Activated naive CD8-positive, alpha-beta T cell treated with anti-CD3 and anti-CD28 coated beads, Interleukin-2, amount 10 ng/mL, durations not matched to agents 7 days and 5 days (primary cell): ENCODE results near the gene EFEMP1. TPM values are rescaled to one million over a fixed set of nuclear protein-coding genes. Genes with fewer than 3 reads are reported as not detected.

Experiments
- ATAC-seq: fragments of 150-1000 bp; cut with Tn5 transposase; one replicate; pipeline ENCODE4 v1.10.0; 2021; ENCODE audit warnings: low read depth, moderate library complexity
- POLR2A ChIA-PET: fragments of 350-600 bp; sonication (Branson Sonifier 250); formaldehyde crosslinking; loops from one replicate; lab custom pipeline; 2021; ENCODE audit warnings: antibody characterized with exemption; lab: Charles Lee
- DNase-seq: peaks from one replicate; pipeline ENCODE4 v3.0.0; 2021
- H3K27ac Mint-ChIP-seq: one replicate; pipeline ENCODE4 v1.8.0; 2022; ENCODE audit warnings: mild to moderate bottlenecking, mixed read lengths
- H3K27me3 Mint-ChIP-seq: one replicate; pipeline ENCODE4 v1.8.0; 2022; ENCODE audit warnings: mild to moderate bottlenecking, moderate library complexity, mixed read lengths
- H3K36me3 Mint-ChIP-seq: one replicate; pipeline ENCODE4 v1.8.0; 2021; ENCODE audit warnings: mild to moderate bottlenecking, mixed read lengths
- H3K4me1 Mint-ChIP-seq: one replicate; pipeline ENCODE4 v1.8.0; 2021; ENCODE audit warnings: mixed read lengths
- H3K4me3 Mint-ChIP-seq: one replicate; pipeline ENCODE4 v1.8.0; 2022; ENCODE audit warnings: mild to moderate bottlenecking, moderate library complexity, mixed read lengths
- H3K9me3 Mint-ChIP-seq: one replicate; pipeline ENCODE4 v1.8.0; 2021; ENCODE audit warnings: mixed read lengths
- total RNA-seq, 2 experiments: library from RNA; stranded (reverse); gene quantifications; one replicate each; pipeline ENCODE4 v1.2.3, GENCODE V29; 2021

The EFEMP1 gene
- total RNA-seq, 2 experiments from 2014 or later = not detected

- no peak for ATAC-seq
- Mint-ChIP-seq H3K4me1 (no peaks in the 10 kb centered on the region), H3K4me3 (no peak overlapping the region), H3K27ac (no peak overlapping the region), H3K27me3 (peaks cover 2% of the 10 kb centered on the region), H3K9me3 (no peaks in the 10 kb centered on the region), H3K36me3 (no peaks in the 10 kb centered on the region)
- no peak for DNase-seq
- POLR2A ChIA-PET = no interaction called here
Observed at GRCh38 chr2:55901941-55902340, 21.6 kb downstream of the EFEMP1 start.

- no peaks in the 10 kb centered on the region for H3K36me3 Mint-ChIP-seq
- POLR2A ChIA-PET = no interaction called here
- H3K27me3 Mint-ChIP-seq = peaks cover 2% of the 10 kb centered on the region
- H3K4me1 Mint-ChIP-seq = no peaks in the 10 kb centered on the region
- no peak for ATAC-seq
- H3K4me3 Mint-ChIP-seq = no peak overlapping the region
- no peak overlapping the region for H3K27ac Mint-ChIP-seq
- DNase-seq = no peak
- no peaks in the 10 kb centered on the region for H3K9me3 Mint-ChIP-seq
Observed at GRCh38 chr2:55901322-55901721, 22.3 kb downstream of the EFEMP1 start.

- no peaks in the 10 kb centered on the region for H3K9me3 Mint-ChIP-seq
- DNase-seq = no peak
- no peak overlapping the region for H3K4me3 Mint-ChIP-seq
- H3K36me3 Mint-ChIP-seq = no peaks in the 10 kb centered on the region
- H3K27me3 Mint-ChIP-seq = peaks cover 2% of the 10 kb centered on the region
- no peaks in the 10 kb centered on the region for H3K4me1 Mint-ChIP-seq
- POLR2A ChIA-PET = no interaction called here
- no peak overlapping the region for H3K27ac Mint-ChIP-seq
- no peak for ATAC-seq
Observed at GRCh38 chr2:55899881-55900280, 23.7 kb downstream of the EFEMP1 start.

GRCh38 chr2:55898386-55899040, 25.1 kb downstream of the EFEMP1 start:
- H3K4me3 Mint-ChIP-seq = no peak overlapping the region
- DNase-seq (no peak), ATAC-seq (no peak)
- POLR2A ChIA-PET = no interaction called here
- H3K27ac Mint-ChIP-seq = no peak overlapping the region
- H3K36me3 Mint-ChIP-seq = no peaks in the 10 kb centered on the region
- no peaks in the 10 kb centered on the region for H3K9me3 Mint-ChIP-seq
- H3K4me1 Mint-ChIP-seq = no peaks in the 10 kb centered on the region
- H3K27me3 Mint-ChIP-seq = peaks cover 2% of the 10 kb centered on the region

- Mint-ChIP-seq H3K4me1 (no peaks in the 10 kb centered on the region), H3K27me3 (peaks cover 4% of the 10 kb centered on the region), H3K9me3 (no peaks in the 10 kb centered on the region), H3K36me3 (no peaks in the 10 kb centered on the region), H3K4me3 (no peak overlapping the region), H3K27ac (no peak overlapping the region)
- DNase-seq (no peak), ATAC-seq (no peak)
- POLR2A ChIA-PET = no interaction called here
Observed at GRCh38 chr2:55896633-55897032, 26.9 kb downstream of the EFEMP1 start.

DNA sequence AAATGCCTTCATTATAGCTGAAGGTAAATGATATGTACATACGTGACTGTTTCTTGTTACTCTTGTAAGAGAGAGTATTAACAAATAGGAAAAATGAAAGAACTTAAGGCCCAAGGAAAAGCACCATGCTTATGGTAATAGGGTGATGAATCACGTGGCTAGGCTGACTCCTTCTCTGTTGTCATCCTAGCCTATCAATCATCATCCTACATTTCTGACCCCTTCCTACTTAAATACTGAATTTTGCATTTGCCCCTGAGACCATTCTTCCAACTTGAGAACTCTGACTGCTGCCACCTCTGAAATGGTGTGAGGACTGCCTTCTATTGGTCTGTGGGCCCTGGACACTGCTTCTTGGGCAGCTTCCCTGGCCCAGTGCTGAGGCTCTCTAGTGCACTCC, 28.9 kb downstream of the EFEMP1 start:
- Mint-ChIP-seq H3K27ac (no peak overlapping the region), H3K4me3 (no peak overlapping the region), H3K27me3 (peaks cover 4% of the 10 kb centered on the region), H3K9me3 (no peaks in the 10 kb centered on the region), H3K4me1 (no peaks in the 10 kb centered on the region), H3K36me3 (no peaks in the 10 kb centered on the region)
- DNase-seq (no peak), ATAC-seq (no peak)
- POLR2A ChIA-PET = no interaction called here

GRCh38 chr2:55891671-55892094, 31.9 kb downstream of the EFEMP1 start:
- Mint-ChIP-seq H3K4me3 (no peak overlapping the region), H3K27ac (no peak overlapping the region)
- no peak for DNase-seq

DNA sequence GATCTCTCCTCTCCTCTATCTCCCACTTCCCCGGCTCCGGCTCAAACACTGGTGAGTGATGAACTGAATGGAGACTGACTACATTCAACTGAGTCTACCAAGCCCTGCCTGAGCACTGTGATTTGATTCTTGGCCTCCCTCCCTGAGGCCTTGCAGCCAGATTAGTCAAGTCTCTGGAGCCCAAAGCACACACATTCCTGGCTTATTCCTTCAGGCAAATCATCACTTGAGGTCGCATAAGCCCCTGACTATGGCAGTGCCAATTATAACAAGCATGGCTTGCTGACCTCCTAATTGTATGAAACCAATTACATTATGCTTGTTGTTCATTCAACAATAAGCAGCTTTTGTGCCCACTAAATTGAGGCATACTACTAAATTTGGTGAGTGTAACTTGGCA, 34.6 kb downstream of the EFEMP1 start:
- POLR2A ChIA-PET = no interaction called here
- DNase-seq (no peak), ATAC-seq (no peak)
- Mint-ChIP-seq H3K27ac (no peak overlapping the region), H3K9me3 (no peaks in the 10 kb centered on the region), H3K4me3 (no peak overlapping the region), H3K27me3 (peaks cover 6% of the 10 kb centered on the region), H3K36me3 (no peaks in the 10 kb centered on the region), H3K4me1 (no peaks in the 10 kb centered on the region)

More at GRCh38 chr2:55891671-55892094, 31.9 kb downstream of the EFEMP1 start:
- no peaks in the 10 kb centered on the region for H3K9me3 Mint-ChIP-seq
- peaks cover 6% of the 10 kb centered on the region for H3K27me3 Mint-ChIP-seq
- no peak for ATAC-seq
- POLR2A ChIA-PET = no interaction called here
- no peaks in the 10 kb centered on the region for H3K36me3 Mint-ChIP-seq
- no peaks in the 10 kb centered on the region for H3K4me1 Mint-ChIP-seq

DNA sequence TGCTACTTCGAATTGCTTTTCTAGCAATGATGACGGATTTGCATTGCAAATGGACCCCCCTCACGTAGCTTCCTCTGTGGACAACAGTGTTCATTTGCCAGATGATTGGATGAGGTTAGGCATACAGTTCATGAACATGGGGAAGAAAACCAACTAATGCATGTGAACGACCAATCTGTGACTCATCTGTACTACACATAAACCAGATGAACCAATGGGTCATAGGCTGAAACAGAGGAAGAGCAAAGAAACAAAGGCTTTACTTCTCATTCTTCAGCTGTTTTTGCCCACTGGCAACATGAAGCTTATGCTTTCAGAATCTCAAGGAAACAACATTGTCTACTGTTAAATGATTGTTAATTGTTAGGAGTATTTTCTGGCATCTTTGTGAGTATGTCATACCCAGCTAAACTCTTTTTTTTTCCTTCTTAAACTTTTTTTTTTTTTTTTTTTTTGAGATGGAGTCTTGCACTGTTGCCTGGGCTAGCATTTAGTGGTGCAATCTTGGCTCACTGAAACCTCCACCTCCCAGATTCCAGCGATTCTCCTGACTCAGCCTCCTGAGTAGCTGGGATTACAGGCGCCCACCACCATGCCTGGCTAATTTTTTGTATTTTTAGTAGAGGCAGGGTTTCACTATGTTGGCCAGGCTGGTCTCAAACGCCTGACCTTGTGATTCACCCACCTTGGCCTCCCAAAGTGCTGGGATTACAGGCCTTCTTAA, 35.5 kb downstream of the EFEMP1 start:
- DNase-seq (no peak), ATAC-seq (no peak)
- Mint-ChIP-seq H3K27me3 (peaks cover 6% of the 10 kb centered on the region), H3K27ac (no peak overlapping the region), H3K36me3 (no peaks in the 10 kb centered on the region), H3K4me3 (no peak overlapping the region), H3K4me1 (no peaks in the 10 kb centered on the region), H3K9me3 (no peaks in the 10 kb centered on the region)
- POLR2A ChIA-PET = no interaction called here

- DNase-seq (no peak), ATAC-seq (no peak)
- H3K4me1 Mint-ChIP-seq = no peaks in the 10 kb centered on the region
- peaks cover 4% of the 10 kb centered on the region for H3K27me3 Mint-ChIP-seq
- POLR2A ChIA-PET = no interaction called here
- H3K36me3 Mint-ChIP-seq = no peaks in the 10 kb centered on the region
- no peak overlapping the region for H3K4me3 Mint-ChIP-seq
- H3K27ac Mint-ChIP-seq = no peak overlapping the region
- H3K9me3 Mint-ChIP-seq = no peaks in the 10 kb centered on the region
Observed at GRCh38 chr2:55887351-55887750, 36.2 kb downstream of the EFEMP1 start.

DNA sequence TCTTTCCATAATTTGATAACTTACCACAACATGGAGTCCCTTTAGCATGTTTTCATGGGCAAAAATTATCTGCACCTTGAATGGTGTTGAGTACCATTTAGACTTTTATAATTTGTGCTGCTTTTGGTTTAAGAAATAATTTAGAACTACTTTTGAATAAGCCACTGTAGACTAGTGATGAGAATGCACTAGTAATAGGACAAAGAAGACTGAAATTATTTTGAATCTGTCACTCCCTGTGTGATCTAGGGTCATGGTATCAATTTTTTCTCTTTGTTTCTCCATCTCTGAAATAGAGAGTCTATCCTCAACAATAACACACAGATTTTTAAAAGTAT, 37.7 kb downstream of the EFEMP1 start:
- no peaks in the 10 kb centered on the region for H3K9me3 Mint-ChIP-seq
- POLR2A ChIA-PET = no interaction called here
- ATAC-seq (no peak), DNase-seq (no peak)
- peaks cover 2% of the 10 kb centered on the region for H3K27me3 Mint-ChIP-seq
- H3K36me3 Mint-ChIP-seq = no peaks in the 10 kb centered on the region
- no peak overlapping the region for H3K4me3 Mint-ChIP-seq
- no peak overlapping the region for H3K27ac Mint-ChIP-seq
- no peaks in the 10 kb centered on the region for H3K4me1 Mint-ChIP-seq

GRCh38 chr2:55885127-55885943, 38.2 kb downstream of the EFEMP1 start:
- H3K36me3 Mint-ChIP-seq = no peaks in the 10 kb centered on the region
- H3K27me3 Mint-ChIP-seq = peaks cover 2% of the 10 kb centered on the region
- no peak for DNase-seq
- ATAC-seq = no peak
- H3K27ac Mint-ChIP-seq = no peak overlapping the region
- POLR2A ChIA-PET = no interaction called here
- no peaks in the 10 kb centered on the region for H3K9me3 Mint-ChIP-seq
- no peaks in the 10 kb centered on the region for H3K4me1 Mint-ChIP-seq
- no peak overlapping the region for H3K4me3 Mint-ChIP-seq

GRCh38 chr2:55883829-55884228, 39.8 kb downstream of the EFEMP1 start:
- Mint-ChIP-seq H3K4me3 (no peak overlapping the region), H3K4me1 (no peaks in the 10 kb centered on the region), H3K27me3 (peaks cover 2% of the 10 kb centered on the region), H3K9me3 (no peaks in the 10 kb centered on the region), H3K36me3 (no peaks in the 10 kb centered on the region), H3K27ac (no peak overlapping the region)
- POLR2A ChIA-PET = no interaction called here
- no peak for ATAC-seq
- no peak for DNase-seq

DNA sequence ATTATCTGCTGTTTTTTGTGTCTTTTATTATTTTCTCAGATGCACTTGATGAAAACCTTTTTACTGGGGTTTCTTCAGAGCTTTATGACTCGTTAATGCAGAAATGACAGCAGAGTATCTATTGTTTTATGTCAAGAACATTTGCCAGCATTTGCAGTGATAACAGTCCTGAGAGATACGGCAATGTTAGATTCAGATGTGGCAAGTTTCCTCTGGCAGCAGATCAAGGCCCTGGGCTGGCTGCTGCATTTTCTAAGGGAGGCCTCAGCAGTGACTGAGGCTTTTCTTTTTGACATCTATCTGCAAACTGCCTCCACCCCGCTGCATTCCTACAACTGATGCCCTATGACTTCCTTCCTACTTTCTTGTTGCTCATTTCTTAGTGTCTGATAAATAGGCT, 40.2 kb downstream of the EFEMP1 start:
- POLR2A ChIA-PET = no interaction called here
- H3K36me3 Mint-ChIP-seq = no peaks in the 10 kb centered on the region
- H3K4me1 Mint-ChIP-seq = no peaks in the 10 kb centered on the region
- H3K27me3 Mint-ChIP-seq = peaks cover 2% of the 10 kb centered on the region
- H3K27ac Mint-ChIP-seq = no peak overlapping the region
- H3K4me3 Mint-ChIP-seq = no peak overlapping the region
- ATAC-seq (no peak), DNase-seq (no peak)
- no peaks in the 10 kb centered on the region for H3K9me3 Mint-ChIP-seq
